ENCODE data around the gene STEEP1. TPM values are rescaled to one million over a fixed set of nuclear protein-coding genes. Genes with fewer than 3 reads are reported as not detected.
A peak's percentile ranks its signal among the peaks of the same experiment; 100 is the strongest.

Gene STEEP1
- total RNA-seq, 3 donors from 2014 or later (not counting 1 experiment from before 2014, with no cell fraction given) = 23.5 to 29.2 (median 23.8) TPM

DNA sequence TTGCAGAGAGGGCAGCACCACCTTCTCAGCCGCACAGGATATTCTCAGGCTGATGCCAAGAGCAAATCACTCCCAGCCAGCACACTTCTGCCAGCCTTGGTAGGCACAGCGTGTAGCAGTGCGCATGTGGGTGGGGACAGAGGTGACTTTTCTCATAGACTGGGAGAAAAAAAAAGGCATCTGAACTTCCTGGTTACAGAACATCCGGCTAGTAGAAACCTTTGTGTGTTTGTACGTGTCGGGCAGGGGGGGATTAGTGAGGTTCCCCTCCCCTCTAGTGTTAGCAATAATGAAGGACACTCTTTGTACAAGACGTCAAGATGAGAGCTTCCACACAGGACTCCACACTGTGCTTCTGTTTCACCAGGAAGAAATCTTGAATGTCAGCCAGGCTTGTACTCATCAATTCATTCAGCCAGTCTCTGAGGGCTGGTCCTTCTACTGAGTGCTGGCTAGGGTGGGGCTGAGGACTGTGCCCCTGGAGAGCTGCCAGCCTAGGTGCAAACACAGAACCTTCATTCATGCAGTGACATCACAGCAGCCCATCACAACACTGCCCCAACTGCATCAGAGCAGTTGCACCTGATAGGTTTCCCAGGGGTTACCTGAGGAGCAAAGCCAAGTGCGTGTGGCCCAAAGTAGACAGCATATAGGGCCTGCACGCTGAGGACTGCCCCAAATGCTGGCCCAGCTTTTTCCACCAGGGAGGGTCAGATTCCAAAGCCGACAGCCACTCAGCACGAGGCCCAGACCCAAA is 62.3 kb downstream of the STEEP1 start:
- 74% methylated on average over 7 of the region's 11 CpGs for WGBS (ENCODE audit: insufficient coverage)
- H3K4me3 ChIP-seq (ENCODE audit: low read length) = no peak overlapping the region
- H3K27ac ChIP-seq (ENCODE audit: low read length) = no peak overlapping the region
- H3K27me3 ChIP-seq (ENCODE audit: control insufficient read depth, insufficient read depth, low read length) = no peaks in the 10 kb centered on the region
- peak in 1 of 2 donors; percentile 66 for DNase-seq
- TF ChIP-seq, protein P1, sequence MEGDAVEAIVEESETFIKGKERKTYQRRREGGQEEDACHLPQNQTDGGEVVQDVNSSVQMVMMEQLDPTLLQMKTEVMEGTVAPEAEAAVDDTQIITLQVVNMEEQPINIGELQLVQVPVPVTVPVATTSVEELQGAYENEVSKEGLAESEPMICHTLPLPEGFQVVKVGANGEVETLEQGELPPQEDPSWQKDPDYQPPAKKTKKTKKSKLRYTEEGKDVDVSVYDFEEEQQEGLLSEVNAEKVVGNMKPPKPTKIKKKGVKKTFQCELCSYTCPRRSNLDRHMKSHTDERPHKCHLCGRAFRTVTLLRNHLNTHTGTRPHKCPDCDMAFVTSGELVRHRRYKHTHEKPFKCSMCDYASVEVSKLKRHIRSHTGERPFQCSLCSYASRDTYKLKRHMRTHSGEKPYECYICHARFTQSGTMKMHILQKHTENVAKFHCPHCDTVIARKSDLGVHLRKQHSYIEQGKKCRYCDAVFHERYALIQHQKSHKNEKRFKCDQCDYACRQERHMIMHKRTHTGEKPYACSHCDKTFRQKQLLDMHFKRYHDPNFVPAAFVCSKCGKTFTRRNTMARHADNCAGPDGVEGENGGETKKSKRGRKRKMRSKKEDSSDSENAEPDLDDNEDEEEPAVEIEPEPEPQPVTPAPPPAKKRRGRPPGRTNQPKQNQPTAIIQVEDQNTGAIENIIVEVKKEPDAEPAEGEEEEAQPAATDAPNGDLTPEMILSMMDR (IDR thresholded peaks at IDR 0.05) = no peak
- Mint-ChIP-seq H3K4me1 (no peaks in the 10 kb centered on the region), H3K27me3 (ENCODE audit: low read depth in 2 of 2) (no peaks in the 10 kb centered on the region), H3K9me3 (no peaks in the 10 kb centered on the region), H3K27ac (no peak overlapping the region), H3K4me3 (no peak overlapping the region), H3K36me3 (no peaks in the 10 kb centered on the region)
- no peaks in the 10 kb centered on the region for H3K36me3 ChIP-seq (ENCODE audit: control insufficient read depth, insufficient read depth, low read length)
- intact Hi-C loops (cut with micrococcal nuclease) = no loop called here
- peaks cover 5% of the 10 kb centered on the region for H3K4me1 ChIP-seq (ENCODE audit: control insufficient read depth, insufficient read depth, low read length)
- peak in 1 of 3 donors; percentile 48 for ATAC-seq
- H3K9me3 ChIP-seq (ENCODE audit: control insufficient read depth, insufficient read depth, low read length) = no peaks in the 10 kb centered on the region

DNA sequence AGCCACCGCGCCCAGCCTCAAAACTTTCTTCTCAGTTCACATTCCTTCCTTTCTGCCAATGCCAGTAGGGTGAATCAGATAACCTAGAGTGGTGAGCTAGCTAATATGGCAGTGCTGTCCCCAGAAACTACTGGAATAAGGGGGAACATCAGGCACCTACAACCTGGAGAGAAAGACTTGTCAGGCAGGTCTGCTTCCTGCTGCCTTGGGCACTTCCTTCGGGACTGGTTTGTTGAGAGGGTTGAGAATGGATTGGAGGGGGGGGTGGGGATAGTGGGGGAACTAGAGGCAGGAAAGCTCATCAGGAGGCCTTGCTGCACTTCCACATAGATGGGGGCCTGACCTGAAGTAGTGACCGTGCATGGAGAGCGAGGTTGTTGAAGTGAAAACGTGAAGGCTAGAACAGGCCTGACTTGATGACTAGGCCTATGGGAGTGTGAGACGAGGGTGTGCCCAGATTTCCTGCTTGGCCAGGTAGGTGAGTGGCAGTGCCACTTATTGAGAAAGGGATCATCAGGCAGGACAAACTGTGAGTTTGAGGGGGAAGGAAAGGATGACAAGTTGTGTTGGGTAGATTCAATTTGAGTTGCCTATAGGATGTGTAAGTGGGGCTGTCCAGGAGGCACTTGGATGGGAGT is 63.6 kb downstream of the STEEP1 start:
- intact Hi-C loops (cut with micrococcal nuclease) = no loop called here
- DNase-seq (no peak), ATAC-seq (no peak)
- Histone ChIP-seq H3K27ac (ENCODE audit: low read length) (no peak overlapping the region), H3K36me3 (ENCODE audit: control insufficient read depth, insufficient read depth, low read length) (no peaks in the 10 kb centered on the region), H3K4me3 (ENCODE audit: low read length) (no peak overlapping the region), H3K9me3 (ENCODE audit: control insufficient read depth, insufficient read depth, low read length) (no peaks in the 10 kb centered on the region), H3K4me1 (ENCODE audit: control insufficient read depth, insufficient read depth, low read length) (peaks cover 7% of the 10 kb centered on the region), H3K27me3 (ENCODE audit: control insufficient read depth, insufficient read depth, low read length) (no peaks in the 10 kb centered on the region)
- Mint-ChIP-seq H3K4me3 (no peak overlapping the region), H3K36me3 (no peaks in the 10 kb centered on the region), H3K27ac (no peak overlapping the region), H3K4me1 (peaks cover 0 to 4% of the 10 kb centered on the region in 2 donors), H3K27me3 (ENCODE audit: low read depth in 2 of 2) (no peaks in the 10 kb centered on the region), H3K9me3 (no peaks in the 10 kb centered on the region)
- TF ChIP-seq, protein P1 (IDR thresholded peaks at IDR 0.05) = no peak
- whole genome bisulfite sequencing (ENCODE audit: insufficient coverage) = 97% methylated on average over 7 of the region's 7 CpGs

DNA sequence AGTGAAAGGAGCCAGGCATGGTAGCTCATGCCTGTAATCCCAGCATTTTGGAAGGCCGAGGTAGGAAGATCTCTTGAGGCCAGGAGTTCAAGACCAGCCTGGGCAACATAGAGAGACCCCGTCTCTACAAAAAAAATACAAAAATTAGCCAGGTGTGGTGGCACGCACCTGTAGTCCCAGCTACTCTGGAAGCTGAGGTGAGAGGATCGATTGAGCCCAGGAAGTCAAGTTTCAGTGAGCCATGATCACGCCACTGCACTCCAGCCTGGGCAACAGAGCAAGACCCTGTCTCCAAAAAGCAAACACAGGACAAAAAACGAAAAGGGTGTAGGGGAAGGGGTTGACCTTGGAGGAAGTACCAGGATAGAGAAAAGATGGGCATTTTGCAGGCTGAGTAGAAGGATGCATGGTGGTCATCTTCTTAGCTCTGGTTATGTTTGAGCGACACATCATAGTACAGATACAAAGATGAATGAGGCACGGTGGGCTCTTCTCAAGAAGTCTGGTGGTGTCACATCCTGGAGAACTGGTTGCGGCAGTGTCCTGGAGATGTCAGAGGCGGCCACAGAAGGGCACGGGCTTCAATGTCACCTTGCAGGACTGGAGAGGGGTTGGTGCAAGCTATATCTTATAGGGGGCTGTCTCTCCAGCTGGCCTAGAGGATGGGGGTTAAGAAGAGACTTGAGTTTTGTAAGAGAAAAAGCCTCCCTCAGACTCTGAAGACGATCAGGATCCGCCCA is 65.0 kb downstream of the STEEP1 start:
- intact Hi-C loops (cut with micrococcal nuclease) = no loop called here
- H3K27me3 Mint-ChIP-seq (ENCODE audit: low read depth in 2 of 2) = no peaks in the 10 kb centered on the region
- H3K4me3 Mint-ChIP-seq = no peak overlapping the region
- H3K36me3 Mint-ChIP-seq = no peaks in the 10 kb centered on the region
- Histone ChIP-seq H3K4me3 (ENCODE audit: low read length) (no peak overlapping the region), H3K9me3 (ENCODE audit: control insufficient read depth, insufficient read depth, low read length) (no peaks in the 10 kb centered on the region), H3K4me1 (ENCODE audit: control insufficient read depth, insufficient read depth, low read length) (peaks cover 7% of the 10 kb centered on the region), H3K36me3 (ENCODE audit: control insufficient read depth, insufficient read depth, low read length) (no peaks in the 10 kb centered on the region), H3K27ac (ENCODE audit: low read length) (no peak overlapping the region), H3K27me3 (ENCODE audit: control insufficient read depth, insufficient read depth, low read length) (no peaks in the 10 kb centered on the region)
- peaks cover 0 to 5% of the 10 kb centered on the region in 2 donors for H3K4me1 Mint-ChIP-seq
- ATAC-seq (no peak), DNase-seq (no peak)
- 91% methylated on average over 12 of the region's 13 CpGs for WGBS (ENCODE audit: insufficient coverage)
- TF ChIP-seq, protein P1 (IDR thresholded peaks at IDR 0.05) = no peak
- H3K9me3 Mint-ChIP-seq = no peaks in the 10 kb centered on the region
- H3K27ac Mint-ChIP-seq = no peak overlapping the region

All from natural killer cell (primary cell).